Sigmoid colon (tissue), 7 donors: Measurements from ENCODE around the gene SLC30A2. TPM values are rescaled to one million over a fixed set of nuclear protein-coding genes. Genes with fewer than 3 reads are reported as not detected.

Experiments
- DNase-seq: peaks from one replicate; pipeline ENCODE4 v3.0.0-alpha.2; 2019
- H3K27ac ChIP-seq, 4 donors: fragments of 200-600 bp; sonication (generic); one replicate each; pipeline ENCODE4 v1.5.1; 2016 to 2019; ENCODE audit warnings: mild to moderate bottlenecking in 1 of 4
- H3K27me3 ChIP-seq, 3 donors: fragments of 200-600 bp; sonication (generic); one replicate each; pipeline ENCODE4 v1.5.1; 2019; ENCODE audit warnings: mild to moderate bottlenecking in 1 of 3
- H3K36me3 ChIP-seq, 4 donors: fragments of 200-600 bp; sonication (generic); one replicate each; pipeline ENCODE4 v1.5.1; 2016 to 2019
- H3K4me1 ChIP-seq, 4 donors: fragments of 200-600 bp; sonication (generic); one replicate each; pipeline ENCODE4 v1.5.1; 2017 to 2019
- H3K4me3 ChIP-seq, 4 donors: fragments of 200-600 bp; sonication (generic); one replicate each; pipeline ENCODE4 v1.5.1; 2017 to 2019; ENCODE audit warnings: mild to moderate bottlenecking in 2 of 4, moderate library complexity in 1 of 4
- H3K9me3 ChIP-seq, 4 donors: fragments of 200-600 bp in 3 of 4; sonication (generic) in 3 of 4; one replicate each; pipeline versions ENCODE4 v1.5.1 to v1.6.1; 2013 to 2019
- EP300 ChIP-seq, 4 donors: sonication (generic); formaldehyde crosslinking; IDR thresholded peaks; one replicate each; pipeline ENCODE4 v1.6.1; 2017; ENCODE audit warnings: antibody characterized with exemption in 4 of 4
- POLR2A ChIP-seq, 2 donors: fragments of 450-650 bp; IDR thresholded peaks; one replicate each; pipeline ENCODE4 v1.6.1; 2016; ENCODE audit warnings: antibody characterized with exemption in 2 of 2, mild to moderate bottlenecking in 2 of 2, moderate library complexity in 2 of 2
- POLR2AphosphoS5 ChIP-seq, 4 donors: sonication (generic); formaldehyde crosslinking; IDR thresholded peaks; one replicate each; pipeline ENCODE4 v1.6.1; 2017; ENCODE audit warnings: antibody characterized with exemption in 4 of 4
- WGBS, 2 donors: extraction: QIAGEN DNeasy Blood & Tissue Kit; methylation state at CpG; one replicate each; pipeline ENCODE4 v1.1.7; 2013; 5-methylcytosine and 5-hydroxymethylcytosine counted together
- intact Hi-C: fragments of 100-400 bp; cut with DNase I; formaldehyde crosslinking; loops from one replicate; pipeline ENCODE4 v1.15.1; 2023
- polyA plus RNA-seq, 3 donors: library from polyadenylated mRNA; stranded (reverse); fragments of 200-250 nt; gene quantifications; one replicate each; pipeline ENCODE4 v1.2.3, GENCODE V29; 2013
- total RNA-seq, 4 donors: library from RNA; depleted of rRNA; stranded (reverse); fragments of >200 nt; gene quantifications; one replicate each; pipeline ENCODE4 v1.1.0, GENCODE V29; 2016
- TF ChIP-seq, protein P1 (sequence below), 4 experiments: fragments of 450-650 bp in 3 of 4; fragments of 200-600 bp in 1 of 4; IDR thresholded peaks; one replicate each; pipeline ENCODE4 v1.5.1; 2016 to 2019; ENCODE audit warnings: antibody characterized with exemption in 4 of 4, mild to moderate bottlenecking in 3 of 4, moderate library complexity in 2 of 4
- donor health status: healthy with polysubstance abuse.
- donor health status: Bipolar disorder and iron deficiency.
- donor health status: healthy.

Gene SLC30A2
- total and polyA plus RNA-seq, 7 donors = 0.07 to 0.92 (median 0.16) TPM; not detected in 4

DNA sequence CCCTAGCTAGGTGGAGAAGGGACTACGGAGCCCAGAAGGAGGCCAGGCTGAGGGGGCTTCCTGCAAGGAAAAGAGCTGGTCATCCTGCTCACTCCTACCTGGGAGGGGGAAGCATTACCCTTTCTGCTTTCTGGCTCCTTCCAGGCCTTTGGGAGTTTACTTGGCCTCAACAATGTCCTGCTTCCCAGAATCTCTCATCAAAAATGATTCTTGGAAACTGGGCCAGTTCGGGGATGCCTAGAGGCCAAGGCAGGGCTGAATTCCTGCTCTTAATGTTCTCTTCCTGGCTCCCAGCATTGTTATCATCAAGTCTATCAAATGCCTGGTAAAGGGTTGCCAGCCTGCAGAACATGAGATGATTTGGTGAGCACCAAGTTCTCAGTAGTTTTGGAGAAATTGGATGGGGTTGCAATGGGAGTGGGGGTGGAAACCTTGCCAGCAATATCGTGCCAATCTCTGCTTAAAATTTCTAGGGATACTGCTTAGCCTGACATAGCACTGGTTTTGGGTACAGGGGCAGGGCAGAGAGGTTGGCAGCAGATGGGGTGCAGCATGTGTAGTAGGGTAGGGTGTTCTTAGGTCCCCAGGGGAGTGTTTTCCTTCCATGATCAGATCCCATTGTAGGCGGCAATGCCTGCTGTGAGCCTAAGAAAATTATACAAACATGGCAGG, 40.3 kb downstream of the SLC30A2 start:
- no peak overlapping the region for H3K4me3 ChIP-seq
- no peaks in the 10 kb centered on the region for H3K9me3 ChIP-seq
- DNase-seq = no peak
- 81% methylated on average over 4 of the region's 4 CpGs for WGBS, 2 donors
- no peak overlapping the region for H3K27ac ChIP-seq
- H3K36me3 ChIP-seq = no peaks in the 10 kb centered on the region
- intact Hi-C loops = no loop called here
- no peaks in the 10 kb centered on the region for H3K27me3 ChIP-seq
- no peaks in the 10 kb centered on the region for H3K4me1 ChIP-seq
- no peak for TF ChIP-seq EP300 (IDR thresholded peaks at IDR 0.05)
- no peak for TF ChIP-seq POLR2A (IDR thresholded peaks at IDR 0.05)
- no peak for TF ChIP-seq POLR2AphosphoS5 (IDR thresholded peaks at IDR 0.05)
- TF ChIP-seq, protein P1, sequence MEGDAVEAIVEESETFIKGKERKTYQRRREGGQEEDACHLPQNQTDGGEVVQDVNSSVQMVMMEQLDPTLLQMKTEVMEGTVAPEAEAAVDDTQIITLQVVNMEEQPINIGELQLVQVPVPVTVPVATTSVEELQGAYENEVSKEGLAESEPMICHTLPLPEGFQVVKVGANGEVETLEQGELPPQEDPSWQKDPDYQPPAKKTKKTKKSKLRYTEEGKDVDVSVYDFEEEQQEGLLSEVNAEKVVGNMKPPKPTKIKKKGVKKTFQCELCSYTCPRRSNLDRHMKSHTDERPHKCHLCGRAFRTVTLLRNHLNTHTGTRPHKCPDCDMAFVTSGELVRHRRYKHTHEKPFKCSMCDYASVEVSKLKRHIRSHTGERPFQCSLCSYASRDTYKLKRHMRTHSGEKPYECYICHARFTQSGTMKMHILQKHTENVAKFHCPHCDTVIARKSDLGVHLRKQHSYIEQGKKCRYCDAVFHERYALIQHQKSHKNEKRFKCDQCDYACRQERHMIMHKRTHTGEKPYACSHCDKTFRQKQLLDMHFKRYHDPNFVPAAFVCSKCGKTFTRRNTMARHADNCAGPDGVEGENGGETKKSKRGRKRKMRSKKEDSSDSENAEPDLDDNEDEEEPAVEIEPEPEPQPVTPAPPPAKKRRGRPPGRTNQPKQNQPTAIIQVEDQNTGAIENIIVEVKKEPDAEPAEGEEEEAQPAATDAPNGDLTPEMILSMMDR (IDR thresholded peaks at IDR 0.05) = no peak

DNA sequence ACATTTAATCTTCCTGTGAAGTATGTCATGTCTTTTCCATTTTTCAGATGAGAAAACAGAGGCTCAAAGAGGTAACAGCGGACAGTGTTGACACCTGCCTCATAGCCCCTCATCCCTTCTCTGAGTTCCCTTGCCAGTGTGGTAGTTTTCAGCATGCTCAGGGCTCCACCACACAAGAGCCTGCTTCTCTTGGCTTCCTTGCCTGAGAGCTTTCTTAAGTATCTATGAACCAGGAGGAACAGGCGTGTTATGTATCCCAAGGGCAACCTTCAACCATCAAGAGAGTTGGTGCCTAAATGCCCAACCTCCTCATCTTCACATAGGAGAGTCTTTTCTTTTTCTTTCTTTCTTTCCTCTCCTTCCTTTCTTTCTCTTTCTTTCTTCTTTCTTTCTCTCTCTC, 42.2 kb downstream of the SLC30A2 start:
- no peaks in the 10 kb centered on the region for H3K27me3 ChIP-seq
- no peak overlapping the region for H3K27ac ChIP-seq
- no peaks in the 10 kb centered on the region for H3K9me3 ChIP-seq
- H3K36me3 ChIP-seq = no peaks in the 10 kb centered on the region
- no peak for DNase-seq
- TF ChIP-seq POLR2AphosphoS5 (IDR thresholded peaks at IDR 0.05) (no peak), EP300 (IDR thresholded peaks at IDR 0.05) (no peak), POLR2A (IDR thresholded peaks at IDR 0.05) (no peak)
- TF ChIP-seq, protein P1 (IDR thresholded peaks at IDR 0.05) = no peak
- no peak overlapping the region for H3K4me3 ChIP-seq
- intact Hi-C loops = no loop called here
- 65 to 81% methylated on average over 2 of the region's 2 CpGs for WGBS, 2 donors
- peaks cover 0 to 2% (median under 1%) of the 10 kb centered on the region in 4 donors for H3K4me1 ChIP-seq

GRCh38 chr1:26003262-26003661, 42.7 kb downstream of the SLC30A2 start:
- DNase-seq = no peak
- no peaks in the 10 kb centered on the region for H3K36me3 ChIP-seq
- H3K27me3 ChIP-seq = no peaks in the 10 kb centered on the region
- H3K4me3 ChIP-seq = no peak overlapping the region
- no peaks in the 10 kb centered on the region for H3K9me3 ChIP-seq
- no peak for TF ChIP-seq EP300 (IDR thresholded peaks at IDR 0.05)
- no peak for TF ChIP-seq POLR2A (IDR thresholded peaks at IDR 0.05)
- TF ChIP-seq POLR2AphosphoS5 (IDR thresholded peaks at IDR 0.05) = no peak
- TF ChIP-seq, protein P1 (IDR thresholded peaks at IDR 0.05) = no peak
- WGBS, 2 donors = 79 to 93% methylated on average over 4 of the region's 4 CpGs
- peaks cover 0 to 7% (median 5%) of the 10 kb centered on the region in 4 donors for H3K4me1 ChIP-seq
- no peak overlapping the region for H3K27ac ChIP-seq
- intact Hi-C loops = no loop called here

DNA sequence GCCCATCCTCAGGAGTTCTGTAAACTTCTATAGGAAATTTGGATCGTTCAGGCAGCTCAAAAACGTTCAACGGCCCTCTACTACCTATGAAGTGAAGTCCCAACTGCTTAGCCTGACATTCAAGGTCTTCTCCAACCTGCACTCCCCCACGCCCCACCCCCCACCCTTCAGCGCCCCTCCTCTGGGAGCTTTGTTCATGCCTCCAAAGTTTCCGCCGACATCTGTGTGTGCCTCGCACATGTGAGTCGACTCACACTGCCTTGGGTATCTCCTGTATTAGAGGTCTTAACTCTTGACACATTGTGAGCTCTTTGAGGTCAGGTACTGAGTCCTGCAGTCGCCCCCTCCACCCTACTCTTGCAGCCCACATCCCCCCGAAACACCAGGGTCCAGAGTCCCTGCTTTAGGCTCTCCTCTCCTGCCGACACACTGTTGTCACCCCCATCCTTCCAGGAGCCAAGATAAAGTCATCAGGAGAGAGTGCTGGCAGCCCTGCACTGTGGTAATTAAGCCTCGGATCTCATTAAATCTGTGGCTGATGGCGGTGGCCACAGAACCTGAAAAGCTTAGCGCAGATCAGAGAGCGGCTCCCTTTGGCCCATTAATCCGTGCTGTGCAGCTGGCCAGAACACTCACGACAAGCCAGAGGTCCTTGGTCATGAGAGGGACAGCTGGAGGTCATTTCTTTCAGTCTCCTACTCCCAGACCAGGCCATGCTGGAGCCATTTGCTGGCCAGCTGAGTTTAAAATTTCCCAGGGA, 46.7 kb downstream of the SLC30A2 start:
- no peaks in the 10 kb centered on the region for H3K36me3 ChIP-seq
- no peak for TF ChIP-seq POLR2A (IDR thresholded peaks at IDR 0.05)
- no peak overlapping the region for H3K4me3 ChIP-seq
- no peak overlapping the region for H3K27ac ChIP-seq
- no peaks in the 10 kb centered on the region for H3K9me3 ChIP-seq
- WGBS, 2 donors = 92 to 95% methylated on average over 18 of the region's 18 CpGs
- peaks cover 0 to 19% (median 17%) of the 10 kb centered on the region in 4 donors for H3K4me1 ChIP-seq
- H3K27me3 ChIP-seq = no peaks in the 10 kb centered on the region
- no peak for DNase-seq
- intact Hi-C loops = loop anchor here (5.0 kb wide), 2 partner anchors 177 to 382 kb away; partner anchors contain the start of gene MAN1C1
